ENCODE results near the gene FRMPD2.

The FRMPD2 gene

DNA sequence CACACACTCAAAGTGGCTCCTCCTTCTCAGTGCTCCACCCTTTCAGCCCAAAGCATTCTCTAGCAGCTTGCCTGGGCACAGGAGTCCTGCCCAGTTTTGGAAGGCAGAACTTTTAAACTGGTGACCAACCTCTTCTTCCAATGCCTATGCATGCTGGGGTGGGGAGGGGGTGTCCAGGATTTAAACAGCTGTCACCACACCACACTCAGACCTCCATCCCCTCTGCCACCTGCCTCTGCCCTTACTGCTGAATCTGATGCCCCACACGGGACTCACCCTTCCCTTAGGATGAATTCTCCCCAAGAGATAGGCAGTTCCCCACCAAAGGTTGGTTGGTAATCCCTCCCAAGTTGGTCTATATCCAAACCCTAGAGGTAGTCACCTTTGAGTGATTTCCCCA is 50.2 kb downstream of the FRMPD2 start:
- no peak for TF ChIP-seq FOXP2 (optimal IDR thresholded peaks at IDR 0.05; ENCODE audit: borderline replicate concordance, extremely low read depth, extremely low read length, insufficient read depth)
- TF ChIP-seq, protein P1, sequence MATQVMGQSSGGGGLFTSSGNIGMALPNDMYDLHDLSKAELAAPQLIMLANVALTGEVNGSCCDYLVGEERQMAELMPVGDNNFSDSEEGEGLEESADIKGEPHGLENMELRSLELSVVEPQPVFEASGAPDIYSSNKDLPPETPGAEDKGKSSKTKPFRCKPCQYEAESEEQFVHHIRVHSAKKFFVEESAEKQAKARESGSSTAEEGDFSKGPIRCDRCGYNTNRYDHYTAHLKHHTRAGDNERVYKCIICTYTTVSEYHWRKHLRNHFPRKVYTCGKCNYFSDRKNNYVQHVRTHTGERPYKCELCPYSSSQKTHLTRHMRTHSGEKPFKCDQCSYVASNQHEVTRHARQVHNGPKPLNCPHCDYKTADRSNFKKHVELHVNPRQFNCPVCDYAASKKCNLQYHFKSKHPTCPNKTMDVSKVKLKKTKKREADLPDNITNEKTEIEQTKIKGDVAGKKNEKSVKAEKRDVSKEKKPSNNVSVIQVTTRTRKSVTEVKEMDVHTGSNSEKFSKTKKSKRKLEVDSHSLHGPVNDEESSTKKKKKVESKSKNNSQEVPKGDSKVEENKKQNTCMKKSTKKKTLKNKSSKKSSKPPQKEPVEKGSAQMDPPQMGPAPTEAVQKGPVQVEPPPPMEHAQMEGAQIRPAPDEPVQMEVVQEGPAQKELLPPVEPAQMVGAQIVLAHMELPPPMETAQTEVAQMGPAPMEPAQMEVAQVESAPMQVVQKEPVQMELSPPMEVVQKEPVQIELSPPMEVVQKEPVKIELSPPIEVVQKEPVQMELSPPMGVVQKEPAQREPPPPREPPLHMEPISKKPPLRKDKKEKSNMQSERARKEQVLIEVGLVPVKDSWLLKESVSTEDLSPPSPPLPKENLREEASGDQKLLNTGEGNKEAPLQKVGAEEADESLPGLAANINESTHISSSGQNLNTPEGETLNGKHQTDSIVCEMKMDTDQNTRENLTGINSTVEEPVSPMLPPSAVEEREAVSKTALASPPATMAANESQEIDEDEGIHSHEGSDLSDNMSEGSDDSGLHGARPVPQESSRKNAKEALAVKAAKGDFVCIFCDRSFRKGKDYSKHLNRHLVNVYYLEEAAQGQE (IDR thresholded peaks at IDR 0.05; ENCODE audit: insufficient read depth in 1 of 2, low read depth in 2 of 2, low read length in 2 of 2), result no peak
- no peak for TF ChIP-seq SIN3A (IDR thresholded peaks at IDR 0.05; ENCODE audit: borderline replicate concordance, insufficient read depth, low read length)
- no peak for TF ChIP-seq TAF1 (IDR thresholded peaks at IDR 0.05; ENCODE audit: borderline replicate concordance, insufficient read depth, low read length)
- TF ChIP-seq POLR2AphosphoS5 (IDR thresholded peaks at IDR 0.05; ENCODE audit: low read depth, low read length), result no peak

DNA sequence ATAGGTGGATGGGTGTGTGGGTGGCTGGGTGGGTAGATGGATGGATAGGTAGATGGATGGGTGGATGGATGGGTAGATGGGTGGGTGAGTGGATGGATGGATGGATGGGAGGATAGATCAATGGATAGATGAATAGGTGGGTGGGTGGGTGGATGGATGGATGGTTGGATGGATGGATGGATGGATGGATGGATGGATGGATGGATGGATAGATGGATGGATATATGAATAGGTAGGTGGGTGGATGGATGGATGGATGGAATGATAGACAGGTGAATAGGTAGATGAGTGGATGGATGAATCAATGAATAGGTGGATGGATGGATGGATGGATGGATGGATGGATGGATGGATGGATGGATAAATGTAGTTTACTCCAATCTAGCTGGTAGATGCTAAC is 52.7 kb downstream of the FRMPD2 start:
- TF ChIP-seq FOXP2 (optimal IDR thresholded peaks at IDR 0.05; ENCODE audit: borderline replicate concordance, extremely low read depth, extremely low read length, insufficient read depth) (no peak), SIN3A (IDR thresholded peaks at IDR 0.05; ENCODE audit: borderline replicate concordance, insufficient read depth, low read length) (no peak)

DNA sequence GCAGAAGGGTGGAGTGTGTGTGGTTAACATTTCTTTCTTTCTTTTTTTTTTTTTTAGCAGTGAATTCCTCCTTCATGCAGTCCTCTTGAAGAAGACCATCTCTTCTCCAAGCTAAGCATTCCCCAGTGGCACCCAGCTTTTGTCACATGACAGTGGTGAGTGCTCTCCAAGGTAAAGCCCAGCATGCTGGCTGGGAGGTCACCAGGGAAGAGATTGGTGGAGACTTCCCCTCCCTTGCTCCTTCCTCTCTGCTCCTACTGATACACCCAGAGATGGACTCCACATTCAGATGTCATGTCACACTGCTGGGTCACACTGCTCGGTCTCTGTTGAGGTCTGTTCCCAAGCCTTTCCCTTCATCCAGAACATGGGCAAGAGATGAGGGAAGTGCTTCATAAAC is 55.3 kb downstream of the FRMPD2 start:
- TF ChIP-seq POLR2AphosphoS5 (IDR thresholded peaks at IDR 0.05; ENCODE audit: low read depth, low read length), result no peak
- no peak for TF ChIP-seq TAF1 (IDR thresholded peaks at IDR 0.05; ENCODE audit: borderline replicate concordance, insufficient read depth, low read length)
- TF ChIP-seq SIN3A (IDR thresholded peaks at IDR 0.05; ENCODE audit: borderline replicate concordance, insufficient read depth, low read length), result no peak
- TF ChIP-seq, protein P1 (IDR thresholded peaks at IDR 0.05; ENCODE audit: insufficient read depth in 1 of 2, low read depth in 2 of 2, low read length in 2 of 2), result no peak
- TF ChIP-seq FOXP2 (optimal IDR thresholded peaks at IDR 0.05; ENCODE audit: borderline replicate concordance, extremely low read depth, extremely low read length, insufficient read depth), result no peak

DNA sequence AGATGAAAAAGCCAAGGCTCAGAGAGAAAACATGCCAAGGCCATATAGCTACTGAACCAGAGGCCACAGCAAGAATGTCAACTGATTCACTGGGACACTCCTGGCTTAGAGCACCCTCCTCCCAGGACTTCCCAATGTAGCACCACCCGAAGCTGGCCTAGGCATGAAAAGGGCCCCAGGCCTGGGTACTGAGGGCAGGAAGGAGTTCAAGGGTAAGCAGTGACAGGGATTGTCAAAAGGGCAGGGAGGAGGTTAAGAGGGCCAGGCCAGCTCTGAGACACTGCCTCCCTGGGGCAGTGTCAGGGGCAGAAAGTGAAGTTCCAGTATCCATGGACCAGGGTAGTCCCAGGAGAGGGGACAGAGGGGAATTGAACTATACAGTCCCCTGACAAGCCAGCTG is 57.8 kb downstream of the FRMPD2 start:
- no peak for TF ChIP-seq TAF1 (IDR thresholded peaks at IDR 0.05; ENCODE audit: borderline replicate concordance, insufficient read depth, low read length)
- TF ChIP-seq POLR2AphosphoS5 (IDR thresholded peaks at IDR 0.05; ENCODE audit: low read depth, low read length), result no peak
- TF ChIP-seq, protein P1 (IDR thresholded peaks at IDR 0.05; ENCODE audit: insufficient read depth in 1 of 2, low read depth in 2 of 2, low read length in 2 of 2), result no peak
- no peak for TF ChIP-seq FOXP2 (optimal IDR thresholded peaks at IDR 0.05; ENCODE audit: borderline replicate concordance, extremely low read depth, extremely low read length, insufficient read depth)
- no peak for TF ChIP-seq SIN3A (IDR thresholded peaks at IDR 0.05; ENCODE audit: borderline replicate concordance, insufficient read depth, low read length)

- no peak for TF ChIP-seq FOXP2 (optimal IDR thresholded peaks at IDR 0.05; ENCODE audit: borderline replicate concordance, extremely low read depth, extremely low read length, insufficient read depth)
- no peak for TF ChIP-seq TAF1 (IDR thresholded peaks at IDR 0.05; ENCODE audit: borderline replicate concordance, insufficient read depth, low read length)
- TF ChIP-seq POLR2AphosphoS5 (IDR thresholded peaks at IDR 0.05; ENCODE audit: low read depth, low read length), result no peak
- TF ChIP-seq, protein P1 (IDR thresholded peaks at IDR 0.05; ENCODE audit: insufficient read depth in 1 of 2, low read depth in 2 of 2, low read length in 2 of 2), result no peak
Measured at GRCh38 chr10:48216204-48216505, 58.3 kb downstream of the FRMPD2 start.

Data from PFSK-1 (cell line).